GM19193 (cell line): ENCODE data around the gene STAT6.

Experiments
- POLR2A ChIP-seq: IDR thresholded peaks from 4 replicates; pipeline ENCODE4 v1.6.1; 2011; ENCODE audit not compliant: insufficient read depth, insufficient read length; ENCODE audit errors: extremely low read depth

Gene STAT6

DNA sequence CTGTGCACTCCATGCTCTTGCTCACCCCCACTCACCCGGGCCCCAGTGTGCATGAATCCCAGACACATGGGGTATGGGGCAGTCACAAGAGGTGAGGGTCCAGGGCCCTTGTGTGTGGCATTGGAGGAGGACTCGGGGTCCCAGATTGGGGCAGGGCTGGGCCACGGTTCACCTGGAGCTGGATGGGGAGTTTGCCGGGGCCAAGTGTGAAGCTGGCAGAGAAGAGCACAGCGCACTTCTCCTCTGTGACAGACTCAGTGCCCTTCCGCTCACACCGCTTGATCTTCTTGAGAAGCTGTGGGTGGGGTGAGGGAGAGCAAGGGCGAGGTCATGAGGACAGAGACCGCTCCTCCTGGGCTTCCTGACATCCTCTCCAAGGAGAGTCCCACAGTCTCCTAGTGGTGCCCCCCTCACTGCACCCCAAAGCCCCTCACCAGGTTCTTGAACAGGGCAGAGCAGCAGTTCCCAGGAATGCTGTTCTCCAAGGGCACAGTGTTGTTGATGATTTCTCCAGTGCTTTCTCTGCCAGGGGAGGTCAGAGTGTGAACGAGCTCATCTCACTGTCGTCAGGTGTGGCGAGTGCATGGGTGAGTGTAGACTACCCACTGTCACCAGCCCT is 6.8 kb downstream of the STAT6 start:
- TF ChIP-seq POLR2A: no peak

GRCh38 chr12:57103856-57104255 is 7.3 kb downstream of the STAT6 start:
- TF ChIP-seq POLR2A: no peak

DNA sequence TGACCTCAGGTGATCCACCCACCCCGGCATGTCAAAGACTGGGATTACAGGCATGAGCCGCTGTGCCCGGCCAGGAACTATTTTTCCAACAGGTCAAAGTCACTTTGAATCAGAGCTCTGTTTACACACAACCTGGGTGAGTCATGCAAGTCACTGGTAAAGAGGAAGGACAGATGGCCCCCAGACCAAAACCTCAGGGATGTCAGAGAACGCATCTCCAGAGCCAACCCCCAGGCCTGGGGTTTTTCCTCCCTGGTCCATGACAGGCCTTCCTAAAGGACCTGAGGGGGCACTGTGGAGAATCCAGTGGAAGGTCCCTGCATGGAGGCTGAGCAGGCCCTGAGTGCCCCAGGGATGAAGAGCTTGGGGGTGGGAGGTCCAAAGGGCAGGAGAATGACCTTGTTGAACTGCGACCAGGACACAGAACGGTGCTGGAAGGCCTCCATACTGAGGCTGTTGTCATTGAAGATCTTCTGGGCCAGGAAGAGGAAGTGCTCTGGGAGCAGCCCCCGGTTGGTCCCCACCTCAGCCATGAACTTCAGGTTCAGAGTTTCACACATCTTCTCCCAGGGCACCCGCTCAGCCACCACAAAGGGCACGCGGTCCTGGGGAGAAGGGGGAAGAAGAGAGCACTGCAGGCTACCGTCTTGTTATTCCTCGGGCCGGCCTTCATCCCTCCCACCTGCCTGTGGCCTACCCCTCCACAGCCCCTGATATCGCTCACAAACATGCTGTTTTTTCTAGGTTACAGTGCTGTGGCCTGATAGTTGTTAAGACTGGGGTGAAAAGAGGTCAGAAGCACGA is 9.1 kb downstream of the STAT6 start:
- TF ChIP-seq POLR2A: no peak

DNA sequence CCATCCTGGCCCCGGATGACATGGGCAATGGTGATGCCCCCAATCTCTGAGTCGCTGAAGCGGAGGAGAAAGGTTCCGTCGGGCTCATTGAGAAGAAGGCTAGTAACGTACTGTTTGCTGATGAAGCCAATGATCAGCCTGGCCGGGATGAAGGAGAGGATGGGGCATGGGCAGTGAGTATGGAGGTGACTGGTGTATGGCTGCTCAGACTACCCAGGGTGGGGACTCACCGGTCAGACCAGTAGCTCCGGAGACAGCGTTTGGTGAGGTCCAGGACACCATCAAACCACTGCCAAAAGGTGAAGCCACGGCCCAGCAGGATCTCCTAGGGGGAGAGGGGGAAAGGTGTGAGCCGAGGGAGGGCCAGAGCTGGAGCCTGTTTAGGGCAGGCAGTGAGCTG is 11.4 kb downstream of the STAT6 start:
- TF ChIP-seq POLR2A: no peak

DNA sequence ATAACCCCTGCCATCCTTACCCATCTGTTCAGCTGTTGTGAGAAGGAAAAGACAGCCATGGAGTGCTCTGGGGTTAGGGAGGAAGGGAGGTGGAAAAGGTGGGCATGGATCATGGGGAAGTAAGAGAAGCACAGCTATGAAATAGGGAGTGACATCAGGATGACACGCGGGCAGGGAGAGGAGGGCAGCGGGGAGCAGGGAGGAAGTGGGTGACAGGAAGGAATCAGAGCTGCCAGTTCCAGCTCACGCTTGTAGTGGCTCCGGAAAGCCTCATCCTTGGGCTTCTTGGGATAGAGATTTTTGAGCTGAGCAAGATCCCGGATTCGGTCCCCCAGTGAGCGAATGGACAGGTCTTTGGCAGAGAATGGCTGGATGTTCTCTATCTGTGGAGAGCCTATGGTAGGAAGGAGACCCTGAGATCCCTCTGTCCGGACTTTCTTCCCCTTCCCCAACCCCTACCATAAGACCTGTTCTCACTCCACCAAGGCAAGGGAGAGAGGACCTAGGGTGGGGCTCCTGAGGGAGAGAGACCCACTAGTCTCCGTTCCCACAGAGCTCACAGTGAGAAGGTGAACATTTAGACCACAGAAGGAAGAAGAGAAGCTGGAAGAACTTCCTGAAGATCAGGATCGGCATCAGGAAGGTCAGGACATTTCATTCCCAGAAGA is 12.0 kb downstream of the STAT6 start:
- TF ChIP-seq POLR2A: no peak

GRCh38 chr12:57098546-57098945 is 12.6 kb downstream of the STAT6 start:
- no peak for TF ChIP-seq POLR2A

DNA sequence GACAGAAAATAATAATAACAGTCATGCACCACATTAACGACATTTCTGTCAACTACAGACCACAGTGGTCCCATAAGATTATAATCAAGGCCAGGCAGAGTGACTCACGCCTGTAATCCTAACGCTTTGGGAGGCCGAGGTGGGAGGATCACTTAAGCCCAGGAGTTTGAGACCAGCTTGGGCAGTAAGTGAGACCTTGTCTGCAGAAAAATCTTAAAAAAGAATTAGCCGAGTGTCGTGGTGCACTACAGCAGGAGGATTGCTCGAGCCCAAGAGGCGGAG is 13.7 kb downstream of the STAT6 start:
- TF ChIP-seq POLR2A: no peak

GRCh38 chr12:57096748-57097553 is 14.2 kb downstream of the STAT6 start:
- no peak for TF ChIP-seq POLR2A

DNA sequence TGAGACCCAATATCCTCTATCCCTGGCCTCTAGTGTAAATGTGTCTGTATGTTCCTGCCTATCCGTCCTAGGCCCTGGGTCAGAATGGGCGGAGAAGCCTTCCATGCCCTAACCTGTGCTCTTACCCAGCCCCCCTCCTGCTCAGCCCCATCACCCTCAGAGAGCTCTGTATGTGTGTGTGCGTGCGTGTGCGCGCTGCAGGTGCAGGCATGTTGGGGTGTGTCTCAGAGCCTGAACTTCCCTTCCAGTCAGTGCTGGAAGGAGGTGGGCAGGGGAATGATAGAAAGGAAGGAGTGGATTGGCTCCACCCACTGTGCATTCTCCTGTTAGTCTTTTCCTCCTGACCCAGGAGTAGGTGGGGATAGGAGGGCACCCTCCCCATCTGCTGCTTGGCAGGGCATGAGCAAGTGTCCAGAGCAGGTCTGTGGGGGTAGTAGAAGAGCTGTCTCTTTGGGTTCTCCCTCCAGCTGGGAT is 15.0 kb downstream of the STAT6 start:
- no peak for TF ChIP-seq POLR2A

GRCh38 chr12:57095440-57095839 is 15.7 kb downstream of the STAT6 start:
- TF ChIP-seq POLR2A: no peak

- peak; percentile 41 for TF ChIP-seq POLR2A
Measured at GRCh38 chr12:57094208-57095160, 16.7 kb downstream of the STAT6 start.

DNA sequence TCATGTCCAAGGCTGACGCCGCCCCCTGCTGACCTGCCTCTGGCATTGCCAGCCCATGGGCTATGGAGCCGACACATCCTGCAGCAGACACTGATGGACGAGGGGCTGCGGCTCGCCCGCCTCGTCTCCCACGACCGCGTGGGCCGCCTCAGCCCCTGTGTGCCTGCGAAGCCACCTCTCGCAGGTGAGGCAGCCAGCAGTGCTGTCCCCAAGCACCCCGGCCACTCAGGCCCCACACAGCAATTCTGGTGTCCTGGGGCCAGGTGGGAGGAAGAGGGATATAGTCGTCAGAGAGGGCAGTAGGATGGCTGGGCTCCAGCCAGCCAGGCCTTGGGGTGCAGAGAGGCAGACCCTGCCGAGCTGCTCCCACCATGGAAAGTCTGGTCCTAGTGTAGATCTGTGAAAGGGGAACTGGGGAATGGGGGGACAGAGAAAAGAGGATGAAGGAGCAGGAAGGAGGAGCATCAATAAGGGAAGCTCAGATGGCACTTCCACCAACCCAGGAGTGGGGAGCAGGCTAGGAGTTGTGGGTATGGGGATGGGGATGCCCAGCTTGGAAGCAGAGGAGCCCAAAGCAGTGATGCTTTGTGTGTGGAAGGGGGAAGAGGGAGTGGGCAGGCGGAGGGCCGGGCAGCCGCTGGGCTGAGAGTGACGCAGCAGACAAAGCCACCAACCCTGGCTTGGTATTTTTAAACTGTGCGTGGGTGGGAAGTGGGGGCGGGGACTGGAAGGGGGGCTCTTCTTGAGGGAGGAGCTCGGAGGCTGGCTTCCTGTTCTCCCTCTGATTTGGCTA is 17.6 kb downstream of the STAT6 start:
- peak; percentile 35 for TF ChIP-seq POLR2A

DNA sequence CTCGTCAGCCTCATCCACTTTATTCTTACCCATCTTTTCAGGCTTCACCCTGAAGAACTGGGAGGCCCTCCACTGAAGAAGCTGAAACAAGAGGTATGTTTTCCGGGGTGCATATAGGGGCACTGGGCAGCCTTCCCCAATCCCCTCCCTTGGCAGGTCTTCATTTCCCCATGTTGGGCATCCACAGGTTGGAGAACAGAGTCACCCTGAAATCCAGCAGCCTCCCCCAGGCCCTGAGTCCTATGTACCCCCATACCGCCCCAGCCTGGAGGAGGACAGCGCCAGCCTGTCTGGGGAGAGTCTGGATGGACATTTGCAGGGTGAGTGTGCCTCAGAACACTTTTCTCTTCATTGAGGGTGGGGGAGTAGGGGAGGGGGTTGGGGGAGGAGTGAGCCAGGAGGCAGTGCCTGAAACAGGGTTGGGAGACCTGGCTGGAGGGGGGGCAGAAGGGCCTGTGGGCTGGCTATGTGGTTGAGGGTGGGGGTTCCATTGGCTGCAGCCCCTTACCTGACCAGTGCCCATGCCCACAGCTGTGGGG is 18.2 kb downstream of the STAT6 start:
- no peak for TF ChIP-seq POLR2A
